ENCODE measurements around the gene ACVRL1. TPM values are rescaled to one million over a fixed set of nuclear protein-coding genes. Genes with fewer than 3 reads are reported as not detected.

ACVRL1 gene
- total and polyA plus RNA-seq, 2 donors (not counting 1 experiment from before 2014, with no cell fraction given) = not detected

DNA sequence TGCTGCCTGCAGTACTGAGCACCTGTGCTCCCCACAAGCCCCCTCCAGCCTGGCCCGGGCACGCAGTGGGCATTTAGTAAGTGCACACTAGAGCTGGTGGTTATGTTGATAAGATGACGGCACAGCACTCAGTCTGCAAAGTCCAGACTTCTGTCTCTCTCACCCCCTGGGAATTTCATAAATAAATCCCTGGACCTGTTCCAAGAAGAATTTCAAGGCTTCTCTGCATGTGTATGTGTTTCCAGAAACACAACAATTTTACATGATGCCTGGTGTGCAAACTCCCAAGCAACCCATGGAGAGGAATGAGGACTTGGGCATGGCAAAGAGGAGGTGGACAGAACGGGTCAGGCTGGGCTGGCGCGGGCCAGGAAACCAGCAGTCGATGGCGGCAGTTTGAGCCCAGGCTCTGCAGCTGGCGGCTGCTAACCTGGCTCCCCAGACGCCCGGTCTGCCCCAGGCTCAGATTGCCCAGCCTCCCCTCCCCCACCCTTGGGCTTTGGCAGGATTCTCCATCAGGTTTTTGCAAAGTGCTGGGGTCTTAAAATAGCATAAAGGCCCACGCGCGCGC, 33.8 kb downstream of the ACVRL1 start:
- no peaks in the 10 kb centered on the region for H3K4me1 Mint-ChIP-seq
- 83% methylated on average over 7 of the region's 15 CpGs for WGBS (ENCODE audit: insufficient coverage)
- DNase-seq = no peak

GRCh38 chr12:51941604-51942003, 34.3 kb downstream of the ACVRL1 start:
- H3K36me3 ChIP-seq (replicated peaks in 1 of 2; ENCODE audit: control extremely low read depth in 1 of 2, control insufficient read depth in 1 of 2, extremely low read depth in 1 of 2, insufficient read depth in 2 of 2, low read length in 1 of 2) = no peaks in the 10 kb centered on the region
- WGBS (ENCODE audit: insufficient coverage) = 7% methylated on average over 3 of the region's 4 CpGs
- no peak overlapping the region for H3K4me2 ChIP-seq (replicated peaks; ENCODE audit: low read depth, low read length, poor library complexity, severe bottlenecking)
- CTCF ChIA-PET = no interaction called here
- H4K20me1 ChIP-seq (ENCODE audit: control insufficient read depth, insufficient read depth, low read length, poor library complexity, severe bottlenecking) = no peaks in the 10 kb centered on the region
- H3K27me3 Mint-ChIP-seq = peaks cover 45% of the 10 kb centered on the region
- H3K4me3 Mint-ChIP-seq = no peak overlapping the region
- no peak for TF ChIP-seq CTCF (IDR thresholded peaks at IDR 0.05)
- no peak for TF ChIP-seq EZH2 (IDR thresholded peaks at IDR 0.05; ENCODE audit: borderline replicate concordance, insufficient read depth, low read depth, low read length, poor library complexity, severe bottlenecking)
- POLR2A ChIA-PET = no interaction called here
- no peaks in the 10 kb centered on the region for H3K4me1 ChIP-seq (ENCODE audit: control insufficient read depth in 2 of 2, insufficient read depth in 2 of 2, low read length in 2 of 2)
- no peak overlapping the region for H3K27ac Mint-ChIP-seq
- no peaks in the 10 kb centered on the region for H3K4me1 Mint-ChIP-seq
- DNase-seq (no peak), ATAC-seq (ENCODE audit: low read depth) (no peak)
- H3K9me3 ChIP-seq (ENCODE audit: control extremely low read depth in 1 of 3, control insufficient read depth in 2 of 3, insufficient read depth in 1 of 3, low read length in 2 of 3) = peaks cover 0 to 16% (median 11%) of the 10 kb centered on the region in 3 donors
- no peaks in the 10 kb centered on the region for H3K79me2 ChIP-seq (ENCODE audit: control insufficient read depth, insufficient read depth, low read length)
- H3K27me3 ChIP-seq (replicated peaks in 1 of 4; ENCODE audit: control extremely low read depth in 1 of 4, control insufficient read depth in 3 of 4, insufficient read depth in 4 of 4, low read length in 3 of 4) = peaks cover 0 to 12% (median 2%) of the 10 kb centered on the region in 4 experiments
- H3K4me3 ChIP-seq (ENCODE audit: control extremely low read depth in 1 of 5, extremely low read depth in 1 of 5, insufficient read depth in 1 of 5, low read depth in 2 of 5, low read length in 4 of 5) = no peak overlapping the region
- H3K9me3 Mint-ChIP-seq (ENCODE audit: insufficient read depth) = peaks cover 5% of the 10 kb centered on the region
- intact Hi-C loops (cut with micrococcal nuclease) = no loop called here
- no peak overlapping the region for H3K9ac ChIP-seq (ENCODE audit: low read length)
- H3K27ac ChIP-seq (ENCODE audit: low read length in 2 of 2) = no peak overlapping the region
- no peak overlapping the region for H2AFZ ChIP-seq (ENCODE audit: insufficient read depth, low read depth, low read length, poor library complexity, severe bottlenecking)

More for the DNA sequence above, 33.8 kb downstream of the ACVRL1 start:
- Histone ChIP-seq H3K9ac (ENCODE audit: low read length) (no peak overlapping the region), H2AFZ (ENCODE audit: insufficient read depth, low read depth, low read length, poor library complexity, severe bottlenecking) (no peak overlapping the region), H3K9me3 (ENCODE audit: control extremely low read depth in 1 of 3, control insufficient read depth in 2 of 3, insufficient read depth in 1 of 3, low read length in 2 of 3) (peaks cover 0 to 16% (median 11%) of the 10 kb centered on the region in 3 donors), H3K27ac (ENCODE audit: low read length in 2 of 2) (no peak overlapping the region), H3K4me2 (replicated peaks; ENCODE audit: low read depth, low read length, poor library complexity, severe bottlenecking) (no peak overlapping the region), H3K4me1 (ENCODE audit: control insufficient read depth in 2 of 2, insufficient read depth in 2 of 2, low read length in 2 of 2) (no peaks in the 10 kb centered on the region), H3K36me3 (replicated peaks in 1 of 2; ENCODE audit: control extremely low read depth in 1 of 2, control insufficient read depth in 1 of 2, extremely low read depth in 1 of 2, insufficient read depth in 2 of 2, low read length in 1 of 2) (no peaks in the 10 kb centered on the region), H3K4me3 (ENCODE audit: control extremely low read depth in 1 of 5, extremely low read depth in 1 of 5, insufficient read depth in 1 of 5, low read depth in 2 of 5, low read length in 4 of 5) (no peak overlapping the region), H3K27me3 (replicated peaks in 1 of 4; ENCODE audit: control extremely low read depth in 1 of 4, control insufficient read depth in 3 of 4, insufficient read depth in 4 of 4, low read length in 3 of 4) (peaks cover 0 to 12% (median 2%) of the 10 kb centered on the region in 4 experiments), H3K79me2 (ENCODE audit: control insufficient read depth, insufficient read depth, low read length) (no peaks in the 10 kb centered on the region), H4K20me1 (ENCODE audit: control insufficient read depth, insufficient read depth, low read length, poor library complexity, severe bottlenecking) (no peaks in the 10 kb centered on the region)
- ChIA-PET POLR2A (no interaction called here), CTCF (no interaction called here)
- intact Hi-C loops (cut with micrococcal nuclease) = no loop called here
- TF ChIP-seq CTCF (IDR thresholded peaks at IDR 0.05) (no peak), EZH2 (IDR thresholded peaks at IDR 0.05; ENCODE audit: borderline replicate concordance, insufficient read depth, low read depth, low read length, poor library complexity, severe bottlenecking) (no peak)
- Mint-ChIP-seq H3K4me3 (no peak overlapping the region), H3K9me3 (ENCODE audit: insufficient read depth) (peaks cover 5% of the 10 kb centered on the region), H3K27me3 (peaks cover 40% of the 10 kb centered on the region), H3K27ac (no peak overlapping the region)
- ATAC-seq (ENCODE audit: low read depth) = no peak

Measured in B cell (primary cell).